Anterior cingulate cortex (tissue), 58 donors: Measurements from ENCODE around the gene NDUFS7.
"Not testable (repeated sequence)": the region's sequence is repeated elsewhere in the genome, so short reads cannot be mapped to it uniquely, and the experiment has no call there.

Experiments
- DNase-seq, 58 donors: peaks; one replicate each; lab custom pipeline; 2025; lab: John Stamatoyannopoulos, UW

NDUFS7 gene

GRCh38 chr19:1412995-1413800, 29.5 kb downstream of the NDUFS7 start:
- no peak for DNase-seq

GRCh38 chr19:1416014-1416841, 32.5 kb downstream of the NDUFS7 start:
- peak in 1 of 58 donors; percentile 41 for DNase-seq

- peak in 15 of 58 donors; percentile 20 to 43 (median 31) for DNase-seq
Observed at GRCh38 chr19:1417145-1417544, 33.4 kb downstream of the NDUFS7 start.

GRCh38 chr19:1417681-1418495, 34.2 kb downstream of the NDUFS7 start:
- peak in 4 of 58 donors; percentile 13 to 57 (median 28) for DNase-seq

- DNase-seq: no peak
Observed at GRCh38 chr19:1418496-1418775, 34.7 kb downstream of the NDUFS7 start.

GRCh38 chr19:1418951-1419738, 35.4 kb downstream of the NDUFS7 start:
- no peak for DNase-seq

- DNase-seq: not testable (repeated sequence)
Observed at GRCh38 chr19:1420085-1420484, 36.4 kb downstream of the NDUFS7 start.

GRCh38 chr19:1420590-1420989, 36.9 kb downstream of the NDUFS7 start:
- no peak for DNase-seq

- no peak for DNase-seq
Observed at GRCh38 chr19:1421218-1421957, 37.7 kb downstream of the NDUFS7 start.

GRCh38 chr19:1421958-1422305, 38.2 kb downstream of the NDUFS7 start:
- no peak for DNase-seq

GRCh38 chr19:1422360-1422759, 38.7 kb downstream of the NDUFS7 start:
- DNase-seq: no peak

GRCh38 chr19:1422943-1423342, 39.2 kb downstream of the NDUFS7 start:
- DNase-seq: no peak

- DNase-seq: no peak
Observed at GRCh38 chr19:1423436-1424191, 39.9 kb downstream of the NDUFS7 start.

- DNase-seq: no peak
Observed at GRCh38 chr19:1424192-1424955, 40.7 kb downstream of the NDUFS7 start.

GRCh38 chr19:1425102-1425837, 41.6 kb downstream of the NDUFS7 start:
- DNase-seq: no peak

GRCh38 chr19:1425902-1426301, 42.2 kb downstream of the NDUFS7 start:
- no peak for DNase-seq

GRCh38 chr19:1426736-1427135, 43.0 kb downstream of the NDUFS7 start:
- no peak for DNase-seq
